Activated CD8-positive, alpha-beta memory T cell treated with anti-CD3 and anti-CD28 coated beads, Interleukin-2, amount 10 ng/mL, durations not matched to agents 7 days and 5 days (primary cell): Measurements from ENCODE around the gene PIP5K1B. TPM values are rescaled to one million over a fixed set of nuclear protein-coding genes. Genes with fewer than 3 reads are reported as not detected.
"Not testable (repeated sequence)": the region's sequence is repeated elsewhere in the genome, so short reads cannot be mapped to it uniquely, and the experiment has no call there.

ENCODE experiments used
- ATAC-seq: fragments of 150-1000 bp; cut with Tn5 transposase; one replicate; pipeline ENCODE4 v1.10.0; 2021; ENCODE audit warnings: moderate library complexity
- CTCF ChIA-PET: fragments of 350-600 bp; sonication (Branson Sonifier 250); formaldehyde crosslinking; loops from one replicate; lab custom pipeline; 2021; ENCODE audit warnings: antibody characterized with exemption; lab: Charles Lee
- DNase-seq: peaks from one replicate; pipeline ENCODE4 v3.0.0-alpha.2; 2020
- H3K27ac Mint-ChIP-seq: one replicate; pipeline ENCODE4 v1.8.0; 2021; ENCODE audit warnings: mild to moderate bottlenecking, mixed read lengths
- H3K27me3 Mint-ChIP-seq: one replicate; pipeline ENCODE4 v1.8.0; 2021; ENCODE audit warnings: mixed read lengths
- H3K36me3 Mint-ChIP-seq: one replicate; pipeline ENCODE4 v1.8.0; 2021; ENCODE audit warnings: mild to moderate bottlenecking, mixed read lengths
- H3K4me1 Mint-ChIP-seq: one replicate; pipeline ENCODE4 v1.8.0; 2021; ENCODE audit warnings: mixed read lengths
- H3K4me3 Mint-ChIP-seq: one replicate; pipeline ENCODE4 v1.8.0; 2021; ENCODE audit warnings: mild to moderate bottlenecking, moderate library complexity, mixed read lengths
- H3K9me3 Mint-ChIP-seq: one replicate; pipeline ENCODE4 v1.8.0; 2022; ENCODE audit warnings: low read depth, mixed read lengths
- total RNA-seq, 2 experiments: library from RNA; stranded (reverse); gene quantifications; one replicate each; pipeline ENCODE4 v1.2.3, GENCODE V29; 2021

PIP5K1B gene
- total RNA-seq, 2 experiments from 2014 or later, result 0.85 to 23.2 TPM

DNA sequence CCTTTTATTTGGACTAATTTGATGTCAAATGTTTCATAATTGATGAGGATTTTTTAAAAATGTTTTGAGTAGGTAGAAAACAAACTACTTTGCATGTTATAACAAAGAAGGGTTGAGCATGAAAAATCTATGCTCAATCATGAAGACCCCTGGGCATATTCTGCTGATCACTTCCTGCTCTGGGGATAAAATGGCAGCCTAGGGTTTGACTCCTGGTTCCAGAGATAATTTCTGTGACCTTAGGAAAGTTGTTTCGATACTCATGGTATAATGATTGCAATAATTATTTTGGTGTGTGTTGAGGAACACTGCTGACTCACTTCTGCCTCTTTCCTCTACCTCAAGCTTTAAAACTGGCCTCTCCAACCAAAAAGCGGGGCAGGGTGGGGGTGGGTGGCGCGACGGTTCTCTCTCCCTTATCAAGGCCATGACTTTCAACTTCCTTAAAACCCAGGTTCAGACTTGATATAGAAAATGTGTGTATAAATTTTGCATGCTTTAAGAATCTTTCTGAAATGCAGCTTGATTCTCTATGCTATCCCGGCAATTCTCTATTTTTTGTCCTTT is 6.0 kb upstream of the PIP5K1B start:
- CTCF ChIA-PET, result interaction anchor here (1.7 kb wide), 1 partner anchor 81 kb away, joined by 3 read pairs; a partner anchor contains a TSS
- no peak for ATAC-seq
- H3K36me3 Mint-ChIP-seq, result no peaks in the 10 kb centered on the region
- no peak overlapping the region for H3K27ac Mint-ChIP-seq
- no peaks in the 10 kb centered on the region for H3K4me1 Mint-ChIP-seq
- H3K4me3 Mint-ChIP-seq, result no peak overlapping the region
- H3K9me3 Mint-ChIP-seq, result no peaks in the 10 kb centered on the region
- peaks cover 77% of the 10 kb centered on the region for H3K27me3 Mint-ChIP-seq
- DNase-seq, result no peak

DNA sequence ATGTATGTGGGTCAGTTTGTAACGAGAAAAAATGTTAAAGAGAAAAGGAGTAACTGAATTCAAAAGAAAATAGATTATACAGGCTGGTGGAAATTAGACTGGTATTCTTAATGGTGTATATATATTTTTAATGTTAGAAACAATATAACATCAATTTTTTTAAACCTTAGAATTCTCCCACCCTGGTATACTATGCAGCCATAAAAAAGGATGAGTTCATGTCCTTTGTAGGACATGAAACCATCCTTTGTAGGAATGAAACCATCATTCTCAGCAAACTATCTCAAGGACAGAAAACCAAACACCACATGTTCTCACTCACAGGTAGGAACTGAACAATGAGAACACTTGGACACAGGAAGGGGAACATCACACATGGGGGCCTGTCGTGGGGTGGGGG is 5.4 kb upstream of the PIP5K1B start:
- DNase-seq, CTCF ChIA-PET, H3K4me3 Mint-ChIP-seq, H3K9me3 Mint-ChIP-seq, H3K27ac Mint-ChIP-seq, H3K36me3 Mint-ChIP-seq, H3K4me1 Mint-ChIP-seq, ATAC-seq: not testable (repeated sequence)
- H3K27me3 Mint-ChIP-seq, result peaks cover 78% of the 10 kb centered on the region

DNA sequence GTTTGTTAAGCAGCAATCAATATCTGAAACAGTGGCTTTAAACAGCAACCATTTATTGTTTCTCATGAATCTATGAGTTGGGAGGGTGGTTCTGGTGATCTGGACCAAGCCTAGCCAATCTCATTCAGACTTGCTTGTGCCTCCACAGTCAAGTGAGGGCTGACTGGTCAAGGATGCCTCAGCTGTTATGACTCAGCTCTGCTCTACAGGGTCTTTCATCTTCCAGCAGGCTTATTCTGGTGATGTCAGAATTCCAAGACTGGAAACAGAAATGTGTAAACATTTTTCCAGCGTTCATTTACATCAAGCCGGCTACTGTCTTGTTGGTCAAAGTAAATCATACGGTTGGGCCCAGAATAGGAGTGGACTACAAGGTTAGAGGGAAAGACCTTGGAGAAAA is 2.5 kb upstream of the PIP5K1B start:
- Mint-ChIP-seq H3K4me1 (peaks cover 6% of the 10 kb centered on the region), H3K36me3 (no peaks in the 10 kb centered on the region), H3K4me3 (no peak overlapping the region), H3K27ac (no peak overlapping the region), H3K27me3 (peaks cover 76% of the 10 kb centered on the region), H3K9me3 (no peaks in the 10 kb centered on the region)
- DNase-seq (no peak), ATAC-seq (no peak)
- CTCF ChIA-PET, result no interaction called here

DNA sequence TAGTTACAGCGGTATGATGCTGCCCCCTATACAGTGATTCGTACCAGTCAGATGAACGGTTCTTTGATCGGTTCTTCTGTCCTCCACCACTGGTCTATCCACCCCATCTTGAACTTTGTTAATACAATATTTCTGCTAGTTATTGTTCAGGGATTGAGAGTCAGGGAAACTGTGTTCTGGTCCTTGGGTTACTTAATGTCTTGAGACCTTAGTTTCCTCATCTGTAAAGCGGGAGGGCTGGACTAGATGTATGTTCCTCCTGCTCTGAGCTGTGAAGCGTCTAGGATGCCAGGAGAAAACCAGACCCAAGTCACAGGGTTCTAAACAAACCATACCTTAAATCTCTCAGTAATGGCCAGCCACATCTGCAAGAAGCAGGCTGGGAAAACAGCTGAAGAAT is 1.4 kb upstream of the PIP5K1B start:
- CTCF ChIA-PET, result no interaction called here
- no peak overlapping the region for H3K4me3 Mint-ChIP-seq
- H3K4me1 Mint-ChIP-seq, result peaks cover 6% of the 10 kb centered on the region
- no peak overlapping the region for H3K27ac Mint-ChIP-seq
- no peaks in the 10 kb centered on the region for H3K9me3 Mint-ChIP-seq
- DNase-seq, result no peak
- no peaks in the 10 kb centered on the region for H3K36me3 Mint-ChIP-seq
- peaks cover 79% of the 10 kb centered on the region for H3K27me3 Mint-ChIP-seq
- ATAC-seq, result no peak

DNA sequence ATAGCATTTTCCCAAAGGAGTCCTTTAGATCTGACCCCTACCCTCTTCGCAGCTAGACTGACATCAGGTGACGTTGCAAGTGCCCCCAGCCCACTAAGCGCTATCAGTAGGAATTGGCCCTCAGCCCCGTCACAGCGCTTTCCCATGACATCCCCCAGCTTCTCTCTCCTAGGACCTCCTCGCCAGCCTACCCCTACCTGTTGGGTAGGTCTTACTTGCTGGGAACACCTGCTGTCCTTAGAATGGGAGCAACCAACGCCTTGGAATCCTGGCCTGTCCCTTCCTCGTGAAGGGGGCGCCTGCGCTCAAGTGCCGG is 584 bp upstream of the PIP5K1B start:
- no peaks in the 10 kb centered on the region for H3K36me3 Mint-ChIP-seq
- H3K27me3 Mint-ChIP-seq, result peaks cover 80% of the 10 kb centered on the region
- peaks cover 6% of the 10 kb centered on the region for H3K4me1 Mint-ChIP-seq
- DNase-seq, result no peak
- H3K4me3 Mint-ChIP-seq, result peak overlapping the region; percentile 36
- no peak overlapping the region for H3K27ac Mint-ChIP-seq
- no peak for ATAC-seq
- no peaks in the 10 kb centered on the region for H3K9me3 Mint-ChIP-seq
- CTCF ChIA-PET, result interaction anchor here (1.2 kb wide), 1 partner anchor 245 kb away, joined by 3 read pairs; no protein-coding TSS in a partner anchor

DNA sequence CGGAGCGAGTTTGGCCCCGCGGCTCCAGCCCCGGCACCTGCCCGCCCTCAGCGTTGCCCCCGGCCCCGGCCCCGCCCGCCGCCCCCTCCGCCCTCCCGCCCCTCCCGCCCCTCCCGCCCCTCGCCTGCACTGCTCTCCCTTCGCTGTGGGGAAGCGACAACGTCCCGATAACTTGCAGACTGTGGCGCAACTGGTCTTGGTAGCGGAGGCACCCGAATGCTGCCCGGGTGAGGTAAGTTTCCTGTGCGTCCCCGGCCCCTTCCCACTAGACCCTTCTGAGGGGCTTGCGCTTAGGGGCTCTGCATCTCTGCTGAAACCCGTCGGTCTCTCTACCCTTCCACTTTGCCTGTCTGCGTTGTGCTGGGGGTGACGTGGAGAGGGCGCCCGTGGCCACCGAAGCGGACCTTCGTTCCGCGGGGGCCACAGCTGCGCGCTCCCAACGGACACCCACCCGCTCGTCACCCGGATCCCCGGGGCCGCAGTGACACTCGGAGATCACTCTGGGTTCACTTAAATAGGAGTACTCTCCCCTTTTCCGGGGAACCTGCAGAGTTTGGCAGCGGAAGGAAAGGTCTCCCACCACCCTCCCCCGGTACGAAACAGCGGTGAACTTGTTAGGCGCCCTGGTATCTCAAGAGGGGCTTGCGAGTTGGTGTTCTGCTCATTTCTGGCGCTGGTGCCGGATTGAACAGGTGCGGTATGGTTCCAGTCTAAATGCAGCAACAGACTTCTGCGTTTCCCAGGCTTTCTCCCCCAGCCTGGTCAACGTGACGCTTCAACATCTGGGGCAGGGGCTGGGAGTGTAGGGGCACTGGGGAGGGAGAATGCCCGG is 707 bp downstream of the PIP5K1B start:
- H3K27ac Mint-ChIP-seq, result peak overlapping the region; percentile 57
- ATAC-seq, result peak; percentile 27

DNA sequence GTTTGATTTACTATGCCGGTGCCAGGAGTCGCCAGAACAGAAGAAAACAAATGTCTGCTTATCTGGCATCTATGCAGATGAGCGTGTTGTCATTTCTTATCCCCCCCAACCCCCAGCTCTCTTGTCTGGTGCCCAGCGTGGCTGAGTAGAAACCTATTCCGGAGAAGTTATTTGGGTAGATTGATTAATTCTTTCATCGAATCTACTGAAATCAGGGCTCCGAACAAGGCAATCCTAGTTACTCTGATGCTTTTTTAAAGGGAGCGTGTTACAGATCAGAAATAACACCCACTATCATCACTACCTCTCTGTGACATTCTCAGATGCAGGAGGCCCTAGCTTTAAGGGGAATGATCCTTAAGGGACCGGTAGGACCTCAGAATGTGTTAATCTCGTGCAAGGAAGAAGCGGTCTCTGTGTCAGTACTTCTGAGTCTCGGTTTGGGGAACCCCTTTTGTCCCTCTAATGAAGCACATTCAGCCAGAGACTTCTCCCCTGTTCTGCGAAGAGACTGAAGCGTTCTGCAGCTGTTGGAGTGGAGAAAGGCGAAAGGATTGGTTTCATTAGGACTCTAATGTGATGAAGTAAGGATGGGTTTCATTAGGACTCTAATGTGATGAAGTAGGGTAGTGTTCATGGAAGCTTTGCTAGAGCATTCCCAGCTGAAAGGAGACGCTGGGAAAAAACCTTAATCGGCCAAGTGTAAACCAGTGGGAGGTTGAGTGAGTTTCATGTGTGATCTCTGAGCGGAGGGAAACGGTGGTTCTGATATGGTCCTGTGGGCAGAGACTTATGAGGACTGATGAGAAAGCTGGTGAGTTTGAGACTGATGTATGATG is 1.5 kb downstream of the PIP5K1B start:
- Mint-ChIP-seq H3K27me3 (peaks cover 75% of the 10 kb centered on the region), H3K27ac (no peak overlapping the region), H3K4me1 (peaks cover 6% of the 10 kb centered on the region), H3K9me3 (no peaks in the 10 kb centered on the region), H3K36me3 (no peaks in the 10 kb centered on the region), H3K4me3 (peak overlapping the region; percentile 72)
- no peak for DNase-seq
- CTCF ChIA-PET, result no interaction called here
- ATAC-seq, result no peak

More for the DNA sequence above, 707 bp downstream of the PIP5K1B start:
- Mint-ChIP-seq H3K9me3 (no peaks in the 10 kb centered on the region), H3K4me3 (peak overlapping the region; percentile 72), H3K36me3 (no peaks in the 10 kb centered on the region), H3K27me3 (peaks cover 78% of the 10 kb centered on the region), H3K4me1 (peaks cover 6% of the 10 kb centered on the region)
- DNase-seq, result no peak
- CTCF ChIA-PET, result no interaction called here

DNA sequence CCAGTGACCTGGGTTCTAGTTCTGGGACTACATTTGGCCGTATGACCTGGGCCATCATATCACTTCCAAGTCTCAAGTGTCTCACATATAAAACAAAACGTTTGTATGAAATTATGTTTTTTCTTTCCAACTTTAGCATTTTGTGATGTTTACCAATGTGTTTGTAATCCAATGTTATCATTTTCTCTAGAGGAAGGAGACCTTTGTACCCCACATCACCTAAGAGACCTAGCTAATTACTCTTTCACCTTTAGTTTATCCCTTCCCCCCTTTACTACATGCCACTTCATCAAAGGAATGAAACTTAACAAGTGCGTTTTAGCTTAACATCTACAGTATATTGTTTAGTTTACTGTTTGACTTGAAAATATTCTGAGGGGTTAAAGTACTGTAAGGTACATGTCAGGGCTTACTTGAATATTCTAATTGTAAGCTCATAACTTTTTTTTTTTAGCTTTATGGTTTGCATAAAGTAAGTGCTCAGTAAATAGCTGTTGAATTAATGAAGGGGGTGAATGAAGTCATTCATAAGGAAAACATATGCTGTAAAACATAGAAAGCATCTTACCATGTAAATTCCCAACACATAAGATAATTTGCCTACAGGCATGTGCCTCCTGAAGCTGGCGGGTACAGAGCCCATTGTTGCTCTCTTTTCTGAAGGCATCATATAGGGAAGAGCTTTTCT is 2.9 kb downstream of the PIP5K1B start:
- Mint-ChIP-seq H3K4me1 (peaks cover 6% of the 10 kb centered on the region), H3K27ac (no peak overlapping the region), H3K36me3 (no peaks in the 10 kb centered on the region), H3K4me3 (no peak overlapping the region), H3K9me3 (no peaks in the 10 kb centered on the region), H3K27me3 (peaks cover 73% of the 10 kb centered on the region)
- CTCF ChIA-PET, result no interaction called here
- ATAC-seq (no peak), DNase-seq (no peak)

DNA sequence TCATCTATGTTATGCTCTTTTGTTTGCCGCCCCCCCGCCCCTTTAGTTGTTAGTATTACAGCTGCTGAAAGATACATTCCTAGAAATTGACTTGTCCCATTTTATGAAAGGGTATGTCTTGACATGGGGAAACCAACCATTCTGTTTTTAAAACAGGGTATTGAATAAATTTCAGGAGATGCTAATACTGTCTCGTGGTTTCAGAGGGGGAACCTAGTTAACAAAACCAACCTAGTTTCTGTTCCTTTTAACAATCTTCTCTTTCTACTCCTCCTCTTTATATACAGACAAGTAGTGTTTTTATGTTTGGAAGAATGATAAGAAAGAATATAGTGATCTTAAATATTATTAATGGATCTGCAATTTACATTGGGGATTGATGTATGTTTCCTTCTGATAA is 3.5 kb downstream of the PIP5K1B start:
- DNase-seq (no peak), ATAC-seq (no peak)
- Mint-ChIP-seq H3K4me1 (peaks cover 6% of the 10 kb centered on the region), H3K36me3 (no peaks in the 10 kb centered on the region), H3K9me3 (no peaks in the 10 kb centered on the region), H3K27ac (no peak overlapping the region), H3K27me3 (peaks cover 67% of the 10 kb centered on the region), H3K4me3 (no peak overlapping the region)
- CTCF ChIA-PET, result no interaction called here

DNA sequence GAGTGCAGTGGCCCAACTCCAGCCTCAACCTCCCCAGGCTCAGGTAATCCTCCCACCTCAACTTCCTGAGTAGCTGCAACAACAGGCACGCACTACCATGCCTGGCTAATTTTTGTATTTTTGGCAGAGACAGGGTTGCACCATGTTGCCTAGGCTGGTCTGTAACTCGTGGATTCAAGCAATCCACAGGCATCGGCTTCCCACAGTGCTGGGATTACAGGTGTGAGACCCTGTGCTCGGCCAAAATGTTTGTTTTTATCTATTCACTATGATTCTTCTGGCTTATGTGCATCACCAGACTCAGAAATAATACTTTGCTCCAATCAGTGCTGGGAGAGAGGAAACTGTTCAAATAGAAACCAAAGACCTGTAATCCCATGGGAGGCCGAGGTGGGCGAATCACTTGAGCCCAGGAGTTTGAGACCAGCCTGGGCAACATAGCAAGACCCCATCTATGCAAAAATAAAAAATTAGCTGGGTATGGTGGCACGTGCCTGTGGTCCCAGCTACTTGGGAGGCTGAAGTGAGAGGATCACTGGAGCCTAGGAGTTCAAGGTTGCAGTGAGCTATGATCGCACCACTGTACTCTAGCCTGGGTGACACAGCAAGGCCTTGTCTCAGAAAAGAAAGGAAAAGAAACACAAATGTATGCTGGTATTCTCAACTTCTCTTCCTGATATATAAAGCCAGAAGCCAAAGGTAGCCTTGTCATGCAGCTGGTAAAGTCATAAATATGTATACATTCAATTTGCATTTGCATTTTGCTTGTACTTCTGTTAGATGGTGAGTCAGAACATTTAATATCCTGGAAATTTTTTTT is 4.5 kb downstream of the PIP5K1B start:
- Mint-ChIP-seq H3K27ac (no peak overlapping the region), H3K36me3 (no peaks in the 10 kb centered on the region), H3K4me3 (no peak overlapping the region), H3K4me1 (peaks cover 6% of the 10 kb centered on the region), H3K27me3 (peaks cover 57% of the 10 kb centered on the region), H3K9me3 (no peaks in the 10 kb centered on the region)
- CTCF ChIA-PET, result no interaction called here
- DNase-seq (no peak), ATAC-seq (no peak)

DNA sequence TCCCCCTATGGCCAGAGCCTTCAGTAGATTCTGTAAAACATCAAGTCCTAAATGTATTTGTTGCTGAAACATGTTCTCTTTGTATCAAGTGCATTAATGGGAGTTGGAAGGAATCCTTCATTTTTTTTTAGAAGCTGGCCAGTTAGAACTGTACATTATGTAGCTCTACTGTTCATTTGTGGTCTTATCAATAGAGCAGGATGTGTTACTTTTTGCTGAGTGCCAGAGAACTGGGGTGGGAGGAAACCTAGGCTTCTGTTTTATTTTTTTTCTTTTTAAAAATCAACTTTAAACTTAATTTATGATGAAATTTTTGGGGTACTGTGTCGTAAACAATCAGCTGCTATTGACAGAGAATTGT is 5.1 kb downstream of the PIP5K1B start:
- no peaks in the 10 kb centered on the region for H3K36me3 Mint-ChIP-seq

DNA sequence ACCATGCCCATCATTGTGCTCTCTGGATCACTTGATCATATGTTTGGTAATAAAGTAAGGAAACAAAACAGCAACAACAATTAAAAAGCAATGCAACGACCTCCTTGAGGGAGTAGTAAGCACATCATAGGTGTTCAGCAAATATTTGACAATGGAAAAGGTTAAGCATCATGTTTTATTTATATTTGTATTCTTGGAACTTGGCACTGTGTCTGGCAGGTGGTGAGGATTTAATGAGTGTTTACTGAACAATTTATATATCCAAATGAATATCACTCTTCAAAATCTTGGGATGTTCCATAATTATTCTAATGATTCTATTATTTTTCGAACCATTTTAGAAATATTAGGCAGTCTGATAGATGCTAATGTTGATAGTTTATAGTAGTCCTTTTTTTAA is 6.2 kb downstream of the PIP5K1B start:
- ATAC-seq (no peak), DNase-seq (no peak)
- H3K4me3 Mint-ChIP-seq, result no peak overlapping the region
- no peaks in the 10 kb centered on the region for H3K36me3 Mint-ChIP-seq
- CTCF ChIA-PET, result no interaction called here
- peaks cover 3% of the 10 kb centered on the region for H3K4me1 Mint-ChIP-seq
- no peaks in the 10 kb centered on the region for H3K9me3 Mint-ChIP-seq
- H3K27ac Mint-ChIP-seq, result no peak overlapping the region
- peaks cover 47% of the 10 kb centered on the region for H3K27me3 Mint-ChIP-seq

More for the DNA sequence above, 5.1 kb downstream of the PIP5K1B start:
- no peak overlapping the region for H3K4me3 Mint-ChIP-seq
- H3K4me1 Mint-ChIP-seq, result peaks cover 6% of the 10 kb centered on the region
- DNase-seq (no peak), ATAC-seq (no peak)
- H3K27me3 Mint-ChIP-seq, result peaks cover 54% of the 10 kb centered on the region
- CTCF ChIA-PET, result no interaction called here
- H3K27ac Mint-ChIP-seq, result no peak overlapping the region
- no peaks in the 10 kb centered on the region for H3K9me3 Mint-ChIP-seq

DNA sequence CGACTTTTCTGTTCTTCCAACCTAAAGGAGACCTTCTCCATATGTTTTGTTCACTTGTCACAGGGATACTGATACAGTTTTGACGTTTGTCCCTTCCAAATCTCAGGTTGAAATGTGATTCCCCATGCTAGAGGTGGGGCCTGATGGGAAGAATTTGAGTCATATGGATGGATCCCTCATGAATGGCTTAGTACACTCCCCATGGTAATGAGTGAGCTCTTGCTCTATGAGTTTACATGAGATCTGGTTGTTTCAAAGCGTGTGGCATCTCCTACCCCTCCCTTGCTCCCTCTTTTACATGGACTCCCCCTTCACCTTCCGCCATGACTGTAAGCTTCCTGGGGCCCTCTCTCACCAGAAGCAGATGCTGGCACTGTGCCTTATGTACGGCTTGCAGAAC is 6.9 kb downstream of the PIP5K1B start:
- no peak overlapping the region for H3K4me3 Mint-ChIP-seq
- peaks cover 46% of the 10 kb centered on the region for H3K27me3 Mint-ChIP-seq
- ATAC-seq (no peak), DNase-seq (no peak)
- H3K27ac Mint-ChIP-seq, result no peak overlapping the region
- CTCF ChIA-PET, result no interaction called here
- no peaks in the 10 kb centered on the region for H3K36me3 Mint-ChIP-seq
- H3K9me3 Mint-ChIP-seq, result no peaks in the 10 kb centered on the region
- H3K4me1 Mint-ChIP-seq, result no peaks in the 10 kb centered on the region
